ENCODE results near the gene DNHD1. TPM values are rescaled to one million over a fixed set of nuclear protein-coding genes. Genes with fewer than 3 reads are reported as not detected.

Gene DNHD1
- total and polyA plus RNA-seq, 9 of the 15 experiments (the other 6 are each of a cell fraction or from before 2014, with no cell fraction given), result 0.82 to 9.7 (median 3.8) TPM

GRCh38 chr11:6554828-6555706, 58.0 kb downstream of the DNHD1 start:
- Histone ChIP-seq H3K4me2 (ENCODE audit: insufficient read depth, low read length) (peak overlapping the region; percentile 77), H4K20me1 (replicated peaks; ENCODE audit: control insufficient read depth, insufficient read depth, low read length) (no peaks in the 10 kb centered on the region), H3K79me2 (ENCODE audit: control insufficient read depth, insufficient read depth, low read length) (no peaks in the 10 kb centered on the region), H3K36me3 (ENCODE audit: control insufficient read depth, insufficient read depth, low read length) (no peaks in the 10 kb centered on the region), H3K9ac (ENCODE audit: insufficient read depth in 1 of 2, low read depth in 2 of 2, low read length in 2 of 2) (peak overlapping the region in 1 of 2 experiments; percentile 63; a peak in 3 of 4 replicates), H2AFZ (ENCODE audit: low read depth, low read length) (peak overlapping the region; percentile 75), H3K4me1 (replicated peaks in 1 of 2; ENCODE audit: control insufficient read depth in 2 of 2, insufficient read depth in 2 of 2, low read length in 2 of 2) (peaks cover 23% of the 10 kb centered on the region in 2 experiments), H3K9me1 (ENCODE audit: control insufficient read depth, insufficient read depth, low read length) (no peaks in the 10 kb centered on the region), H3K27me3 (ENCODE audit: control insufficient read depth in 2 of 2, insufficient read depth in 2 of 2, low read length in 2 of 2) (no peaks in the 10 kb centered on the region), H3K27ac (ENCODE audit: extremely low read depth, low read depth, low read length) (peak overlapping the region; percentile 87), H3K9me3 (replicated peaks; ENCODE audit: control insufficient read depth, insufficient read depth, low read depth, low read length) (no peaks in the 10 kb centered on the region), H3K4me3 (no peak overlapping the region; the same call in 1 of the 2 replicates)
- no TSS peak for BruUV-seq (replicated peaks)
- FAIRE-seq, result peak; percentile 94
- 2% methylated on average over 5 of the region's 5 CpGs for WGBS (ENCODE audit: insufficient coverage, low coverage, missing lambda C conversion rate)
- intact Hi-C loops (cut with micrococcal nuclease), result loop anchor here (1.0 kb wide), 1 partner anchor 128 kb away; the partner anchor contains the start of gene MRPL17
- ChIA-PET POLR2A (interaction anchor here (0.6 to 2.7 kb wide), 15 partner anchors 9 to 504 kb away, joined by 3 to 19 read pairs (median 3); partner anchors contain the start of genes ARFIP2, ILK, TAF10 and TIMM10B), CTCF (ENCODE audit: low intra/inter-chr PET ratio) (no interaction called here)
- peak; percentile 94 for ATAC-seq
- peak; percentile 85 to 92 (median 90) for DNase-seq (ENCODE audit: extremely low read depth in 1 of 4, low spot score in 3 of 4)
- in situ Hi-C loops (cut with MboI), result no loop called here
- TF ChIP-seq TRIM28 (IDR thresholded peaks at IDR 0.05) (0 out of 2 replicates have a peak, but pooled peaks have one; percentile 74), TCF3 (CRISPR knock-in tag; IDR thresholded peaks at IDR 0.05) (peak; percentile 95), IRF1 (CRISPR knock-in tag; IDR thresholded peaks at IDR 0.05; ENCODE audit: borderline replicate concordance) (no peak), AFF1 (IDR thresholded peaks at IDR 0.05; ENCODE audit: low read depth in 1 of 2, partially characterized antibody in 2 of 2) (peak in 1 of 2 experiments; percentile 73), SP1 (CRISPR knock-in tag; IDR thresholded peaks at IDR 0.05) (0 out of 2 replicates have a peak, but pooled peaks have one; percentile 21), HDAC2 (IDR thresholded peaks at IDR 0.05) (peak; percentile 68; the same call in 1 of the 2 replicates), E4F1 (CRISPR knock-in tag; IDR thresholded peaks at IDR 0.05; ENCODE audit: borderline replicate concordance) (no peak), TAF15 (IDR thresholded peaks at IDR 0.05; ENCODE audit: low read depth, low read length) (no peak), NR1H2 (CRISPR knock-in tag; IDR thresholded peaks at IDR 0.05) (no peak), EHMT2 (IDR thresholded peaks at IDR 0.05) (peak; percentile 82; the same call in 1 of the 2 replicates), IRF2 (CRISPR knock-in tag; IDR thresholded peaks at IDR 0.05) (no peak), MTA2 (IDR thresholded peaks at IDR 0.05; ENCODE audit: low read depth) (peak; percentile 94), NFRKB (IDR thresholded peaks at IDR 0.05; ENCODE audit: low read depth) (peak; percentile 84; the same call in 1 of the 2 replicates), ATF7 (IDR thresholded peaks at IDR 0.05) (peak; percentile 52; the same call in 1 of the 2 replicates), ZNF668 (CRISPR knock-in tag; IDR thresholded peaks at IDR 0.05) (no peak)
